HEK293T (cell line): ENCODE results near the gene CFAP210.
"Not testable (repeated sequence)": the region's sequence is repeated elsewhere in the genome, so short reads cannot be mapped to it uniquely, and the experiment has no call there.

Experiments
- CTCF ChIA-PET: fragments of 350-600 bp; formaldehyde crosslinking; extraction: SDS; loops from one replicate; lab custom pipeline; 2021; ENCODE audit warnings: antibody characterized with exemption, inconsistent platforms; lab: Yijun Ruan, JAX
- POLR2A ChIA-PET: fragments of 350-600 bp; formaldehyde crosslinking; extraction: SDS; loops from one replicate; lab custom pipeline; 2020; ENCODE audit warnings: antibody characterized with exemption, inconsistent platforms; lab: Yijun Ruan, JAX
- DNase-seq: peaks from one replicate; pipeline ENCODE4 v3.0.0; 2012; ENCODE audit warnings: mixed read lengths; ENCODE audit errors: extremely low spot score
- ARNT ChIP-seq: fragments of 450-650 bp; IDR thresholded peaks from 2 replicates; pipeline ENCODE4 v1.6.1; 2017; ENCODE audit warnings: mild to moderate bottlenecking
- BHLHE40 ChIP-seq: fragments of 450-650 bp; IDR thresholded peaks from 2 replicates; pipeline ENCODE4 v1.6.1; 2016; ENCODE audit warnings: mild to moderate bottlenecking, moderate library complexity, borderline replicate concordance
- CTBP1 ChIP-seq: fragments of 450-650 bp; IDR thresholded peaks from 2 replicates; pipeline ENCODE4 v1.6.1; 2016; ENCODE audit warnings: borderline replicate concordance
- ELF4 ChIP-seq: fragments of 450-650 bp; IDR thresholded peaks from 2 replicates; pipeline ENCODE4 v1.6.1; 2017; ENCODE audit warnings: antibody characterized with exemption
- FOXA1 ChIP-seq: fragments of 450-650 bp; IDR thresholded peaks from 2 replicates; pipeline ENCODE4 v1.6.1; 2016; ENCODE audit warnings: mild to moderate bottlenecking
- FOXK2 ChIP-seq: fragments of 450-650 bp; IDR thresholded peaks from 2 replicates; pipeline ENCODE4 v1.6.1; 2016; ENCODE audit warnings: mild to moderate bottlenecking
- FOXM1 ChIP-seq: fragments of 450-650 bp; IDR thresholded peaks from 2 replicates; pipeline ENCODE4 v1.6.1; 2017; ENCODE audit warnings: mild to moderate bottlenecking, borderline replicate concordance
- HDGF ChIP-seq: fragments of 450-650 bp; IDR thresholded peaks from 2 replicates; pipeline ENCODE4 v1.6.1; 2017; ENCODE audit warnings: antibody characterized with exemption, borderline replicate concordance
- L3MBTL2 ChIP-seq: fragments of 450-650 bp; conservative IDR thresholded peaks from 2 replicates; pipeline ENCODE4 v1.6.1; 2016; ENCODE audit warnings: mild to moderate bottlenecking
- LEF1 ChIP-seq: fragments of 450-650 bp; IDR thresholded peaks from 2 replicates; pipeline ENCODE4 v1.6.1; 2017; ENCODE audit warnings: mild to moderate bottlenecking, borderline replicate concordance
- NFRKB ChIP-seq: fragments of 450-650 bp; IDR thresholded peaks from 2 replicates; pipeline ENCODE4 v1.6.1; 2016; ENCODE audit warnings: mild to moderate bottlenecking, moderate library complexity
- PKNOX1 ChIP-seq: fragments of 450-650 bp; IDR thresholded peaks from 2 replicates; pipeline ENCODE4 v1.6.1; 2016
- SP1 ChIP-seq: fragments of 450-650 bp; IDR thresholded peaks from 2 replicates; pipeline ENCODE4 v1.6.1; 2017
- SUZ12 ChIP-seq: fragments of 450-650 bp; IDR thresholded peaks from 2 replicates; pipeline ENCODE4 v1.6.1; 2016; ENCODE audit warnings: mild to moderate bottlenecking
- TARDBP ChIP-seq: fragments of 450-650 bp; IDR thresholded peaks from 2 replicates; pipeline ENCODE4 v1.6.1; 2016
- ZNF384 ChIP-seq: fragments of 450-650 bp; IDR thresholded peaks from 2 replicates; pipeline ENCODE4 v1.6.1; 2016

Gene CFAP210

DNA sequence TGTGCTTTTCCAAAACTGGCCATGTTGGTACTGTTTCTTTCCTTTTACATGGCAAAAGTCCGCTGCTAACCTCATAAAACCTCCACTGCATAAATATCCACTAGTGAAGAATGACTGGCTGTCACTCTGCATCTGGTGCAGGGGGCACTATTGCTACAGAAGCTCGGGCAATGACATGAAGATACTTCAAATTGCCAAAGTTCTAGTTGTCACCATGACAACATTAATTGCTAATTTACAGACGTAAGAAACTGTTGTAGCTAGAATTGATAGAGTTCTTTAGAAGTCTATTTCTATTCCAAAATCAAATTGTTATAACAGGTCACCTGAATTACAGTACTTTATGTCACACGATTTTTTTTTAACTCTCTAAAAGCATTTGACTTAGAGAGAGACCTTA lies 845 bp downstream of the CFAP210 start:
- TF ChIP-seq ARNT (no peak), PKNOX1 (peak; percentile 85), TARDBP (no peak), FOXA1 (no peak), SUZ12 (no peak), HDGF (no peak)
- ChIA-PET CTCF (no interaction called here), POLR2A (interaction anchor here (0.8 to 1.2 kb wide), 3 partner anchors 9 to 121 kb away, joined by 3 to 4 read pairs (median 3); partner anchors contain the start of gene KLHL23)
- DNase-seq: no peak

DNA sequence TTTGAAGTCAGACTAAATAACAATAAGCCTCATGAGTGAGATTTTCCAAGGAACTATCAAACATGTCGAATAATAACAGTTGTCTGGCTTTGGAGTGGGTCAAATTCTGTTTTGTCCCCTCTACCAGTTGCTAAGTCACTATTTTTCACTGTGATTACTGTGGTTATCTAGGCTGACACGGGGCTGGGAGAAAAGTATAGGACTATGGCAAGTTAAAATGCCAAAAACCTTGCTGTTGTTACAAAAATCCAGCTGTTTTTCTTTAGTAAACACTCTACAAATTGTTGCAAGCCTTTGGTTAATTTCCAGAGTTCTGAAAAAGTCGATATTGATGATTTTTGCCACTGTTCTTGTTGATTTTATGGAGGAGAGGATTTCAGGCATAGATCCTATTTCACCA lies 1.5 kb downstream of the CFAP210 start:
- ChIA-PET POLR2A (no interaction called here), CTCF (no interaction called here)
- no peak for TF ChIP-seq ELF4
- TF ChIP-seq CTBP1: no peak
- no peak for TF ChIP-seq FOXK2
- no peak for TF ChIP-seq SP1
- TF ChIP-seq ARNT: no peak
- no peak for TF ChIP-seq HDGF
- no peak for TF ChIP-seq FOXM1
- TF ChIP-seq TARDBP: no peak
- no peak for TF ChIP-seq NFRKB
- TF ChIP-seq ZNF384: no peak
- TF ChIP-seq L3MBTL2: no peak
- TF ChIP-seq BHLHE40: no peak
- no peak for TF ChIP-seq FOXA1
- TF ChIP-seq LEF1: no peak
- no peak for TF ChIP-seq SUZ12
- DNase-seq: no peak

- DNase-seq: no peak
- POLR2A ChIA-PET: no interaction called here
- CTCF ChIA-PET: no interaction called here
- TF ChIP-seq ELF4 (no peak), SUZ12 (no peak), TARDBP (no peak), PKNOX1 (no peak), FOXA1 (no peak), FOXM1 (no peak), NFRKB (no peak)
These were observed 3.2 kb downstream of the CFAP210 start for GRCh38 chr2:169690958-169691357.

DNA sequence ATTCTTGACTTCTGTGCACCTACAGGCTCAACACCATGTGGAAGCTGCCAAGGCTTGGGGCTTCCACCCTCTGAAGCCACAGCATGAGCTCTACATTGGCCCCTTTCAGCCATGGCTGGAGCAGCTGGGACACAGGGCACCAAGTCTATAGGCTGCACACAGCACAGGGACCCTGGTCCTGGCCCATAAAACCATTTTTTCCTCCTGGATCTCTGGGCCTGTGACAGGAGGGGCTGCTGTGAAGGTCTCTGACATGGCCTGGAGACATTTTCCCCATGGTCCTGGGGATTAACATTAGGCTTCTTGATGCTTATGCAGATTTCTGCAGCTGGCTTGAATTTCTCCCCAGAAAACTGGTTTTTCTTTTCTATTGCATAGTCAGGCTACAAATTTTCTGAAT lies 6.3 kb downstream of the CFAP210 start:
- CTCF ChIA-PET, POLR2A ChIA-PET, DNase-seq: not testable (repeated sequence)

GRCh38 chr2:169686825-169687224 lies 7.4 kb downstream of the CFAP210 start:
- DNase-seq, POLR2A ChIA-PET: not testable (repeated sequence)

GRCh38 chr2:169684712-169685111 lies 9.5 kb downstream of the CFAP210 start:
- CTCF ChIA-PET, DNase-seq, POLR2A ChIA-PET: not testable (repeated sequence)

More at GRCh38 chr2:169686825-169687224, 7.4 kb downstream of the CFAP210 start:
- CTCF ChIA-PET: not testable (repeated sequence)

GRCh38 chr2:169684135-169684565 lies 10.1 kb downstream of the CFAP210 start:
- TF ChIP-seq LEF1: no peak
- no peak for TF ChIP-seq CTBP1
- no peak for TF ChIP-seq NFRKB
- no peak for TF ChIP-seq ARNT
- TF ChIP-seq FOXK2: no peak
- TF ChIP-seq PKNOX1: no peak
- TF ChIP-seq BHLHE40: no peak
- no peak for TF ChIP-seq HDGF
- TF ChIP-seq ZNF384: no peak
- no peak for TF ChIP-seq SP1
- TF ChIP-seq TARDBP: no peak
- TF ChIP-seq ELF4: no peak
- DNase-seq: no peak
- POLR2A ChIA-PET: no interaction called here
- CTCF ChIA-PET: interaction anchor here (0.6 kb wide), 1 partner anchor 641 kb away, joined by 3 read pairs; no protein-coding TSS in a partner anchor
